Measurements from ENCODE around the gene TMC1.

Gene TMC1

GRCh38 chr9:72590824-72591223, 69.4 kb downstream of the TMC1 start:
- no peak overlapping the region for H3K27ac ChIP-seq (ENCODE audit: low read depth, low read length)
- H3K79me2 ChIP-seq (ENCODE audit: control insufficient read depth, low read length), result no peaks in the 10 kb centered on the region
- no peaks in the 10 kb centered on the region for H3K36me3 ChIP-seq (ENCODE audit: control insufficient read depth, low read length)
- no peaks in the 10 kb centered on the region for H3K9me3 ChIP-seq (ENCODE audit: control insufficient read depth, insufficient read depth, low read length)
- no peak overlapping the region for H3K4me3 ChIP-seq (ENCODE audit: low read length)
- no peaks in the 10 kb centered on the region for H4K20me1 ChIP-seq (ENCODE audit: control insufficient read depth, insufficient read depth, low read depth, low read length)
- no peaks in the 10 kb centered on the region for H3K4me1 ChIP-seq (ENCODE audit: control insufficient read depth, low read length)
- H3K4me2 ChIP-seq (ENCODE audit: low read length), result no peak overlapping the region
- H3F3A ChIP-seq (ENCODE audit: control insufficient read depth, insufficient read depth), result no peaks in the 10 kb centered on the region
- peaks cover 3% of the 10 kb centered on the region; the same call in 1 of the 2 replicates for H3K27me3 ChIP-seq (ENCODE audit: control insufficient read depth, low read length)
- no peak for TF ChIP-seq EZH2phosphoT487 (IDR thresholded peaks at IDR 0.05; ENCODE audit: borderline replicate concordance, low read length)
- no peak for TF ChIP-seq CTCF (IDR thresholded peaks at IDR 0.05; ENCODE audit: low read depth, low read length, poor library complexity, severe bottlenecking)
- no peaks in the 10 kb centered on the region for H3K9me2 ChIP-seq (replicated peaks; ENCODE audit: control insufficient read depth, low read length)

- no peaks in the 10 kb centered on the region for H3K9me2 ChIP-seq (replicated peaks; ENCODE audit: control insufficient read depth, low read length)
- no peaks in the 10 kb centered on the region for H4K20me1 ChIP-seq (ENCODE audit: control insufficient read depth, insufficient read depth, low read depth, low read length)
- TF ChIP-seq EZH2phosphoT487 (IDR thresholded peaks at IDR 0.05; ENCODE audit: borderline replicate concordance, low read length) (no peak), CTCF (IDR thresholded peaks at IDR 0.05; ENCODE audit: low read depth, low read length, poor library complexity, severe bottlenecking) (peak; percentile 79)
- H3K9me3 ChIP-seq (ENCODE audit: control insufficient read depth, insufficient read depth, low read length), result no peaks in the 10 kb centered on the region
- H3K4me1 ChIP-seq (ENCODE audit: control insufficient read depth, low read length), result no peaks in the 10 kb centered on the region
- no peak overlapping the region for H3K4me3 ChIP-seq (ENCODE audit: low read length)
- no peaks in the 10 kb centered on the region for H3F3A ChIP-seq (ENCODE audit: control insufficient read depth, insufficient read depth)
- H3K79me2 ChIP-seq (ENCODE audit: control insufficient read depth, low read length), result no peaks in the 10 kb centered on the region
- H3K27me3 ChIP-seq (ENCODE audit: control insufficient read depth, low read length), result peaks cover 3% of the 10 kb centered on the region; the same call in 1 of the 2 replicates
- H3K27ac ChIP-seq (ENCODE audit: low read depth, low read length), result no peak overlapping the region
- H3K36me3 ChIP-seq (ENCODE audit: control insufficient read depth, low read length), result no peaks in the 10 kb centered on the region
- H3K4me2 ChIP-seq (ENCODE audit: low read length), result no peak overlapping the region
Measured at GRCh38 chr9:72592502-72593403, 71.3 kb downstream of the TMC1 start.

GRCh38 chr9:72596451-72597180, 75.2 kb downstream of the TMC1 start:
- Histone ChIP-seq H3K27ac (ENCODE audit: low read depth, low read length) (no peak overlapping the region), H3K4me2 (ENCODE audit: low read length) (no peak overlapping the region), H4K20me1 (ENCODE audit: control insufficient read depth, insufficient read depth, low read depth, low read length) (no peaks in the 10 kb centered on the region), H3F3A (ENCODE audit: control insufficient read depth, insufficient read depth) (no peaks in the 10 kb centered on the region), H3K27me3 (ENCODE audit: control insufficient read depth, low read length) (peaks cover 3% of the 10 kb centered on the region; the same call in 1 of the 2 replicates), H3K9me3 (ENCODE audit: control insufficient read depth, insufficient read depth, low read length) (no peaks in the 10 kb centered on the region), H3K79me2 (ENCODE audit: control insufficient read depth, low read length) (no peaks in the 10 kb centered on the region), H3K36me3 (ENCODE audit: control insufficient read depth, low read length) (no peaks in the 10 kb centered on the region), H3K9me2 (replicated peaks; ENCODE audit: control insufficient read depth, low read length) (no peaks in the 10 kb centered on the region), H3K4me1 (ENCODE audit: control insufficient read depth, low read length) (no peaks in the 10 kb centered on the region), H3K4me3 (ENCODE audit: low read length) (no peak overlapping the region)
- no peak for TF ChIP-seq EZH2phosphoT487 (IDR thresholded peaks at IDR 0.05; ENCODE audit: borderline replicate concordance, low read length)
- TF ChIP-seq CTCF (IDR thresholded peaks at IDR 0.05; ENCODE audit: low read depth, low read length, poor library complexity, severe bottlenecking), result no peak
